Activated naive CD4-positive, alpha-beta T cell treated with anti-CD3 and anti-CD28 coated beads, Interleukin-2, amount 10 ng/mL, durations not matched to agents 7 days and 5 days (primary cell): ENCODE data around the gene AFAP1L2.
"Not testable (repeated sequence)": the region's sequence is repeated elsewhere in the genome, so short reads cannot be mapped to it uniquely, and the experiment has no call there.

Experiments used
- CTCF ChIA-PET: fragments of 350-600 bp; sonication (Branson Sonifier 250); formaldehyde crosslinking; loops from one replicate; lab custom pipeline; 2021; ENCODE audit warnings: antibody characterized with exemption; lab: Charles Lee
- DNase-seq: peaks from one replicate; pipeline ENCODE4 v3.0.0-alpha.2; 2020
- H3K27ac Mint-ChIP-seq: one replicate; pipeline ENCODE4 v1.8.0; 2021; ENCODE audit warnings: mild to moderate bottlenecking, moderate library complexity, mixed read lengths
- H3K27me3 Mint-ChIP-seq: one replicate; pipeline ENCODE4 v1.8.0; 2021; ENCODE audit warnings: mild to moderate bottlenecking, mixed read lengths
- H3K36me3 Mint-ChIP-seq: one replicate; pipeline ENCODE4 v1.8.0; 2021; ENCODE audit warnings: mixed read lengths
- H3K4me1 Mint-ChIP-seq: one replicate; pipeline ENCODE4 v1.8.0; 2021; ENCODE audit warnings: mixed read lengths
- H3K4me3 Mint-ChIP-seq: one replicate; pipeline ENCODE4 v1.8.0; 2021; ENCODE audit warnings: mild to moderate bottlenecking, moderate library complexity, mixed read lengths
- H3K9me3 Mint-ChIP-seq: one replicate; pipeline ENCODE4 v1.8.0; 2021; ENCODE audit warnings: mixed read lengths

Gene AFAP1L2

GRCh38 chr10:114337510-114338462 is 66.5 kb downstream of the AFAP1L2 start:
- Mint-ChIP-seq H3K36me3 (no peaks in the 10 kb centered on the region), H3K4me1 (no peaks in the 10 kb centered on the region), H3K4me3 (no peak overlapping the region), H3K27me3 (peaks cover 25% of the 10 kb centered on the region), H3K9me3 (no peaks in the 10 kb centered on the region), H3K27ac (no peak overlapping the region)
- no peak for DNase-seq
- CTCF ChIA-PET: no interaction called here

- Mint-ChIP-seq H3K27ac (no peak overlapping the region), H3K27me3 (peaks cover 25% of the 10 kb centered on the region), H3K36me3 (no peaks in the 10 kb centered on the region), H3K4me3 (no peak overlapping the region), H3K4me1 (no peaks in the 10 kb centered on the region), H3K9me3 (no peaks in the 10 kb centered on the region)
- DNase-seq: no peak
- CTCF ChIA-PET: no interaction called here
Measured at GRCh38 chr10:114336823-114337509, 67.3 kb downstream of the AFAP1L2 start.

GRCh38 chr10:114335614-114336013 is 68.7 kb downstream of the AFAP1L2 start:
- Mint-ChIP-seq H3K4me1 (no peaks in the 10 kb centered on the region), H3K27ac (no peak overlapping the region), H3K36me3 (no peaks in the 10 kb centered on the region), H3K9me3 (no peaks in the 10 kb centered on the region), H3K27me3 (peaks cover 28% of the 10 kb centered on the region), H3K4me3 (no peak overlapping the region)
- no peak for DNase-seq
- CTCF ChIA-PET: no interaction called here

- no peaks in the 10 kb centered on the region for H3K4me1 Mint-ChIP-seq
- H3K27me3 Mint-ChIP-seq: peaks cover 28% of the 10 kb centered on the region
- no peak overlapping the region for H3K27ac Mint-ChIP-seq
- DNase-seq: no peak
- H3K9me3 Mint-ChIP-seq: no peaks in the 10 kb centered on the region
- CTCF ChIA-PET: no interaction called here
- H3K36me3 Mint-ChIP-seq: no peaks in the 10 kb centered on the region
- H3K4me3 Mint-ChIP-seq: no peak overlapping the region
Measured at GRCh38 chr10:114334301-114334700, 70.0 kb downstream of the AFAP1L2 start.

GRCh38 chr10:114333441-114333840 is 70.9 kb downstream of the AFAP1L2 start:
- DNase-seq, CTCF ChIA-PET, H3K27ac Mint-ChIP-seq, H3K36me3 Mint-ChIP-seq, H3K4me1 Mint-ChIP-seq, H3K9me3 Mint-ChIP-seq, H3K4me3 Mint-ChIP-seq: not testable (repeated sequence)
- peaks cover 28% of the 10 kb centered on the region for H3K27me3 Mint-ChIP-seq

GRCh38 chr10:114332301-114333192 is 71.8 kb downstream of the AFAP1L2 start:
- no peak overlapping the region for H3K27ac Mint-ChIP-seq
- H3K4me3 Mint-ChIP-seq: no peak overlapping the region
- H3K36me3 Mint-ChIP-seq: no peaks in the 10 kb centered on the region
- H3K9me3 Mint-ChIP-seq: no peaks in the 10 kb centered on the region
- H3K27me3 Mint-ChIP-seq: peaks cover 28% of the 10 kb centered on the region
- no peak for DNase-seq
- no peaks in the 10 kb centered on the region for H3K4me1 Mint-ChIP-seq
- CTCF ChIA-PET: interaction anchor here (0.6 to 1.0 kb wide), 2 partner anchors 29 to 279 kb away, joined by 3 read pairs; no protein-coding TSS in a partner anchor

GRCh38 chr10:114329634-114330365 is 74.5 kb downstream of the AFAP1L2 start:
- DNase-seq: no peak
- Mint-ChIP-seq H3K27me3 (peaks cover 27% of the 10 kb centered on the region), H3K4me3 (no peak overlapping the region), H3K4me1 (no peaks in the 10 kb centered on the region), H3K36me3 (no peaks in the 10 kb centered on the region), H3K27ac (no peak overlapping the region), H3K9me3 (no peaks in the 10 kb centered on the region)
- CTCF ChIA-PET: interaction anchor here (1.6 kb wide), 1 partner anchor 26 kb away, joined by 4 read pairs; no protein-coding TSS in a partner anchor

GRCh38 chr10:114328874-114329273 is 75.4 kb downstream of the AFAP1L2 start:
- no peak overlapping the region for H3K27ac Mint-ChIP-seq
- H3K9me3 Mint-ChIP-seq: no peaks in the 10 kb centered on the region
- CTCF ChIA-PET: no interaction called here
- H3K4me1 Mint-ChIP-seq: no peaks in the 10 kb centered on the region
- no peak overlapping the region for H3K4me3 Mint-ChIP-seq
- H3K27me3 Mint-ChIP-seq: peaks cover 22% of the 10 kb centered on the region
- no peak for DNase-seq
- no peaks in the 10 kb centered on the region for H3K36me3 Mint-ChIP-seq

- Mint-ChIP-seq H3K27ac (no peak overlapping the region), H3K4me3 (no peak overlapping the region), H3K27me3 (peaks cover 19% of the 10 kb centered on the region), H3K36me3 (no peaks in the 10 kb centered on the region), H3K9me3 (no peaks in the 10 kb centered on the region), H3K4me1 (no peaks in the 10 kb centered on the region)
- CTCF ChIA-PET: no interaction called here
- no peak for DNase-seq
Measured at GRCh38 chr10:114328441-114328812, 75.9 kb downstream of the AFAP1L2 start.

- Mint-ChIP-seq H3K9me3 (no peaks in the 10 kb centered on the region), H3K4me3 (no peak overlapping the region), H3K27me3 (peaks cover 14% of the 10 kb centered on the region), H3K36me3 (no peaks in the 10 kb centered on the region), H3K27ac (no peak overlapping the region), H3K4me1 (no peaks in the 10 kb centered on the region)
- CTCF ChIA-PET: no interaction called here
- DNase-seq: no peak
Measured at GRCh38 chr10:114327537-114328440, 76.5 kb downstream of the AFAP1L2 start.

- H3K36me3 Mint-ChIP-seq: no peaks in the 10 kb centered on the region
- H3K4me1 Mint-ChIP-seq: no peaks in the 10 kb centered on the region
Measured at GRCh38 chr10:114326795-114327194, 77.5 kb downstream of the AFAP1L2 start.

GRCh38 chr10:114323023-114323422 is 81.3 kb downstream of the AFAP1L2 start:
- Mint-ChIP-seq H3K27me3 (peaks cover 14% of the 10 kb centered on the region), H3K9me3 (no peaks in the 10 kb centered on the region), H3K4me1 (no peaks in the 10 kb centered on the region), H3K4me3 (no peak overlapping the region), H3K27ac (no peak overlapping the region), H3K36me3 (no peaks in the 10 kb centered on the region)
- DNase-seq: no peak
- CTCF ChIA-PET: no interaction called here

More at GRCh38 chr10:114326795-114327194, 77.5 kb downstream of the AFAP1L2 start:
- Mint-ChIP-seq H3K27me3 (peaks cover 14% of the 10 kb centered on the region), H3K4me3 (no peak overlapping the region), H3K27ac (no peak overlapping the region), H3K9me3 (no peaks in the 10 kb centered on the region)
- CTCF ChIA-PET: no interaction called here
- DNase-seq: no peak

GRCh38 chr10:114322344-114322743 is 82.0 kb downstream of the AFAP1L2 start:
- peaks cover 14% of the 10 kb centered on the region for H3K27me3 Mint-ChIP-seq
- no peaks in the 10 kb centered on the region for H3K36me3 Mint-ChIP-seq
- H3K27ac Mint-ChIP-seq: no peak overlapping the region
- CTCF ChIA-PET: no interaction called here
- no peaks in the 10 kb centered on the region for H3K4me1 Mint-ChIP-seq
- DNase-seq: no peak
- H3K4me3 Mint-ChIP-seq: no peak overlapping the region
- no peaks in the 10 kb centered on the region for H3K9me3 Mint-ChIP-seq
